ENCODE data around the gene MYO1D. TPM values are rescaled to one million over a fixed set of nuclear protein-coding genes. Genes with fewer than 3 reads are reported as not detected.
"Not testable (repeated sequence)": the region's sequence is repeated elsewhere in the genome, so short reads cannot be mapped to it uniquely, and the experiment has no call there.

MYO1D gene
- total RNA-seq = 28.3 and 46.9 TPM in 2 replicates

GRCh38 chr17:32876417-32877163 is at the start of gene MYO1D:
Gene MYO1D, minus strand, starts transcription at chr17:32877124. Its CDS starts 252 bp downstream, at chr17:32876872.
- DNase-seq (ENCODE audit: low read depth) = no peak

DNA sequence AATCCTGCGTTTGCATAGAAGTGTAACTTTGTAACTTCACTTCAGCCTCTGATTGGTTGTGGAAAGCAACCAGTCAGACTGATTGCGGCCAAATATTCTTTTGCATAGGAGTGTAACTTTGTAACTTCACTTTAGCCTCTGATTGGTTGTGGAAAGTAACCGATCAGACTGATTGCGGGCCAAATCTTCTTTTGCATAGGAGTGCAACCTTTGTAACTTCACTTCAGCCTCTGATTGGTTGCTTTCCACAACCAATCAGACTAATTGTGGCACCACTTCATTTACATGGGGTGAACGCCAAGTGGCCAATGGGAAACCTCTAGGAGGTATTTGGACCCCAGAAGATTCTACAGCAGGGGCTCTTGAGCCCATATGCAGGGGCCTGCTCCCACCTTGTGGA is 49.3 kb upstream of the MYO1D start:
- DNase-seq (ENCODE audit: low read depth) = no peak

DNA sequence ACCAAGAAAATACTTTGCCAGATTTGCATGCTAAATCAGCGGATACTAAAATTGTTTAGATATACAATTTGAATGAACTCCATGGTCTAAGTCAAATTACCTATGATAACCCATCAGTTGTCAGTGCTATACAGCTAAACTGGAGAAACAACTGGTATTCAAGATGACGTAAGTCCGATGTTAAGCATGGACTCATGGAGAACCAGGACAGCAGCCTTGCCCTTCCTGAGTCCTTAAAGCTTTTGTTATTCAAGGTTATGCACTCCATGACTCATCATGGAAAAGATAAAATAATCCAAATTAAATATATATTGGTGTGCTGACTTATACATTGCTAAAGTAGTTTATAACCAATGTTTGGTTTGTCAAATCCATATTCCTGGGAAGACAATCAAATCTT is 47.0 kb upstream of the MYO1D start:
- DNase-seq (ENCODE audit: low read depth) = not testable (repeated sequence)

DNA sequence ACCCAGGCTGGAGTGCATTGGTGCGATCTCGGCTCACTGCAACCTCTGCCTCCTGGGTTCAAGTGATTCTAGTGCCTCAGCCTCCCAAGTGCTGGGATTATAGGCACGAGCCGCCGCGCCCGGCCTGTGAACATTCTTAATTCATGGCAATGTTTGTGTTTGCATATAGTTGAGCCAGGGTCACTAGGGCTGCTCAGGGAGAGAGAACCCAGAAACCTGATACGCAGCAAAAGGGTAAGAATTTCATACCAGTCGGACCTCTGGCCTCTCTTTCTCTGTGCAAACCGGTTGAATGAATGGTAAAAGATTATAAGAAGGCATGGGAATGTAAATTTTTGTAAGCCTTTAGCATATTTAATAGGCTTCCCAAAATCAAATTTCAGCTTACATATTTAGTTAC is 44.1 kb upstream of the MYO1D start:
- DNase-seq (ENCODE audit: low read depth) = no peak

- DNase-seq (ENCODE audit: low read depth) = no peak
Measured at GRCh38 chr17:32920293-32920692, 43.4 kb upstream of the MYO1D start.

- DNase-seq (ENCODE audit: low read depth) = not testable (repeated sequence)
Measured at GRCh38 chr17:32919876-32920275, 43.0 kb upstream of the MYO1D start.

- DNase-seq (ENCODE audit: low read depth) = no peak
Measured at GRCh38 chr17:32917842-32918241, 40.9 kb upstream of the MYO1D start.

- peak; percentile 27 for DNase-seq (ENCODE audit: low read depth)
Measured at GRCh38 chr17:32917081-32917480, 40.2 kb upstream of the MYO1D start.

DNA sequence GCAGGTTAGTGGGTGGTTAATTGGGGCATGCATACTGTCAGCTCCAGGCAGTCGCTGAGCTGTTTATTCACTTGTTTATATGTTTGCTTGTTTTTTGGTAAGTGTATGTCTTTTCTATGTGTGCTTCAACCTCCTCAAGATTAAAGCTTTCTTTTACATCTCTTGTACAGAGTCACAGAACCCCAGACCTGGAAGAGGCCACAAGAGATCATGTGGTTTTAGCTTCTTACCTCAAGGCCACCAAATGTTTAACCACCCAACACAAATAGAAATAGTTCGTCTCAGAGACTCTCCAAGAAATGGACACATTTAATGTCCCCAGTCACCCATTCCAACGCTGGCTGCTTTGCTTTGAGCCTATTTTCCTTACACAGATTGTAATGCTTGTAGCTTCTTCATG is 39.2 kb upstream of the MYO1D start:
- DNase-seq (ENCODE audit: low read depth) = no peak

- no peak for DNase-seq (ENCODE audit: low read depth)
Measured at GRCh38 chr17:32915245-32915644, 38.3 kb upstream of the MYO1D start.

DNA sequence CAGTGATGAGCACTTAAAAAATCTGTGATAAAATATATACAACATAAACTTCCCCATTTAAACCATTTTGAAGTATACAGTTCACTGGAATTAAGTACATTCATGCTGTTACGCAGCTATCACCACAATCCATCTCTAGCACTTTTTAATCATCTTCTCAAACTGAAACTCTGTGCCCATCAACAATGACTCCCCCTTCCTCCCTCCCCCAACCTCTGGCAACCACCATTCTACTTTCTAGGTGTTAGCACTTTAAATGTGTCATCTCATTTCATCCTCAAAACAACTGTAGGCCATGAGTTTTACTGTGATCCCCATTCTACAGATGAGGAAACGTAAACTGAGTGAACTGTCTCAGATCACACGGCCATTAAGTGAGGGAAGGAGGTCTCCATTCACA is 37.3 kb upstream of the MYO1D start:
- no peak for DNase-seq (ENCODE audit: low read depth)

DNA sequence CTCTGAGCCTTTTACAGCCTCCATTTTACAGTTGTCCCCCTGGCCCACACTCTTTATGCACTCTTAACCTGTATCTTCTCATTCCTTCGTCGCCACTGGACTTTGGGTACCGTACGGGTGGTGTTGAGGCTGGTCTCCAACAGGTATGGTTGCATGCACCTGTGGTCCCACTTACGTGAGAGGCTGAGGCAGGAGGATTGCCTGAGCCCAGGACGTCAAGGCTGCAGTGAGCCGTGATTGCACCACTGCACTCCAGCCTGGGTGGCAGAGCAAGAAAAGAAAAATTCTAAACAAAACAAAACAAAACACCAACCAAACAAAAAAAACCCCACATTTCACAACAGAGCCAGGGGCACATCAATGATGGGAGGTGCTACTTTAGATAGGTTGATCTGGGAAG is 36.7 kb upstream of the MYO1D start:
- DNase-seq (ENCODE audit: low read depth) = no peak

GRCh38 chr17:32912218-32912897 is 35.4 kb upstream of the MYO1D start:
- peak; percentile 76 for DNase-seq (ENCODE audit: low read depth)

DNA sequence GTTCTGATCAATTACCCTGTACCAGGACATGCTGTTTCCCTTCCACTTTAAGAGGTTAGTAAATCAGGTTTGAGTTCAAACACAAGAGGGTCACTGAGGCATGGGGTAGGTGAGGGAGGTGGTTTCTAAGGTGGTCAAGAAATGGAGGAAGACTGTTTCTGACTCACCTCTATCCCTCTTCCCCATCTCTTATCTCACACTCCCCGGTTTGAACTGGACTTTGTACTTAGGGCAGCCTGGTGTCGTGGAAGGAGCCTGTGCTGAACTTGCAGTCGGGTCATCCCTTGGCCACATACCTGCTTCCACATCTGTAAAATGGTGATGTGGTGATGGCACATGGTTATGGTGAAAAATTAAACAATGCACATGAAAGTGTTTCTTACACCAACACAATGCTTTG is 33.8 kb upstream of the MYO1D start:
- DNase-seq (ENCODE audit: low read depth) = no peak

DNA sequence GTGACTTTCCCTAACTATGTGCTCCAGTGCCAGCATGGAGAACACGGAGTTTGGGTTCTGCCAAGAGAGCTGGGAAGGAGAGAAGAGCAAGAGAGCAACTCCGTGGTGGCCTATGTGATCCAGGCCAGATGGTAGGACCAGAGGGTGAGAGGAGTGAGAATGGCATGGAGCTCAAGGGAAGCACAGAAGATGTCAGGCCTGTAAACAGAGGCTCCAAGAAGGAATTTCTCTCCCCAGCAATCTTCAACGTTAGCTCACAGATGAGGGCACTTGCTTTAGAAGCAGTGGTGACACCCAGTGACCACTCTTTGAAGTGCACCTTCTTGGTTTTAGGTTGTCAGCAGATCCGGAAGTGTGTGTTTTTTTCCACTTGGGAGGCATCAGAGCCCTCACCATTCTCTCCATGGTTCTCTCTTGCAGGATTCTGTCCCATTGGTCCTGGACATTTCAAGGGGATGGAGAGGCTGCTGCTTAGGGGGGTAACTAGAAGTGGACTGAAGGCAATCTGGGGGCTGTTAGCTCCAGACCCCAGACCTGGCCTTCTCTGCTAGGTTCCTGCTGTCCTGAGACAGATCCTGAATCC is 33.0 kb upstream of the MYO1D start:
- DNase-seq (ENCODE audit: low read depth) = peak; percentile 89

GRCh38 chr17:32907583-32907982 is 30.7 kb upstream of the MYO1D start:
- peak; percentile 23 for DNase-seq (ENCODE audit: low read depth)

DNA sequence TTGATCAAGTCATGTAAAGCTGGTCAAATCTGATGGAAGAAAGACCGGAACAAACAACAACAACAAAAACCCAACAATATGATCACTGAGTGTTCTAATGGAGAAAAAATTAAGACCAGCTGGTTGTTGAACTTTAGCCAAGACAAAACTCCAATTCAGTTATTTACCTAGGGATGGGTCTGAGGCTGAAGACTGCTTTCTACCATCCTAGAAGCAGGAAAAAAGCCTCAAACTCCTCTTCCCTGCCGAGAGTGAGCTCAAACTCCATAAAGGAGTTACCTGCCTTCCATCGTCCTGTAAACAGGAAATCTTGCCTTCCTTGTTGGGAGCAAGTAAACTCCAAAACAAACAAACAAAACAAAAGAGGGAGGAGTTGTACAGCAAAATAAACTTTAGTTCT is 28.0 kb upstream of the MYO1D start:
- DNase-seq (ENCODE audit: low read depth) = no peak

DNA sequence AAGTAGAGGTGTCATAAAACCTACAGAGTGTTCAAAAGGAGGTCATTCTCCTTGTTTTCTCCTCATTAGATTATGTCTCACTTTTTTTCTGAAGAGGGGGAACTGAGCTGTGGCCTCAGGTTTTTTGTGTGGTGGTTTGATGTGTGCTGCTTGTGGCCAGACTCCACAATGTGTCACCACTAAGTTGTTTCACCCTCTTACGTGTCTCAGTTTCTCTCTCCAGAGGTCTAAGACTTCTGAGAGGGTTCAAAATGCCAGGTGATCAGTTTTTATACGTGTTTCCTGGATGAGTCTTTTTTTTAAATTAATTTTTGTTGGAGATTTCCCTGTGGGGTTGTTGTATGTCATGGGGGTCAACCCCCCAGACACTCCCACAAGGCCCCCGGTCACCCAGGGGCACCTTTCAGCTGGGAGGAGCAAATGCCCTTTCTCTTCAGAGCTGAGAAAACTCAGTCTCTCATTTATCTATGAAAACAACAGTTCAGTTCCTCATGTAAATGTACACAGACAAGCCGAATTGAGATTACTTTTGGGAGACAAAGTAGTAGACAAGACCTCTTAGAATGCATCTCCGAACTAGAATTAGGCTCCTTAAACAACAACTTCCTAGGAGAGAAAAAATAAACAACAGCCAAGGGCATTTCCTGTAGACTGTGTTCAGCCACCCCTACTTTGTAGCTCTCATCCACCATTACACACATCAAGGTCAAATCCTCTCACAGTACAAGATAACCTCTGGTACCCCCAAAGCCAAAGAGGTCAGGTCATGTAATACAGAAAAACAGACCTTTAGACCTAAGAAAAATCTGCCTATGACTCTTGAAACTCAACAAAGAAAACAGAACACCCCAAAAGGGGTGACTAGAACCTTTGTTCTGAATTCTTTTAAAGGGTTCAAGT is 27.1 kb upstream of the MYO1D start:
- no peak for DNase-seq (ENCODE audit: low read depth)

DNA sequence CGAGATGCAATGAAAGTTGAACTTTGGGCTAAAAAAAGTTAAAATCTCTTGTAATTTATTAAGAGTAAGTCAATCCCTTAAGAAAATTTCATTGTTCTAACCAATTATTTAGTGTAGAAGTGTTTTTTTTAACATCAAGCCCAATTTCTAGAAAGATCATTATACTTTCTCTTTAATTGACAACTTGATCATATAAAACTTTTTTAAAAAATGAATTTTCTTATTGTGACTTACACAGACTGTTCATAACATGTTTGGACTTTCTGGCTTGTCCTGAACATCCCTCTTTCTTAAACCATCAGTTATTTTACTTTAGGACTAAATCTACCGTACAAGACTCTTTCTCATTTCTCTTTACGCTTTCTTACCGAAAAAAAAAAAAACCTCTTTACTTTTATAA is 24.8 kb upstream of the MYO1D start:
- DNase-seq (ENCODE audit: low read depth) = no peak

GRCh38 chr17:32899236-32900013 is 22.5 kb upstream of the MYO1D start:
- no peak for DNase-seq (ENCODE audit: low read depth)

DNA sequence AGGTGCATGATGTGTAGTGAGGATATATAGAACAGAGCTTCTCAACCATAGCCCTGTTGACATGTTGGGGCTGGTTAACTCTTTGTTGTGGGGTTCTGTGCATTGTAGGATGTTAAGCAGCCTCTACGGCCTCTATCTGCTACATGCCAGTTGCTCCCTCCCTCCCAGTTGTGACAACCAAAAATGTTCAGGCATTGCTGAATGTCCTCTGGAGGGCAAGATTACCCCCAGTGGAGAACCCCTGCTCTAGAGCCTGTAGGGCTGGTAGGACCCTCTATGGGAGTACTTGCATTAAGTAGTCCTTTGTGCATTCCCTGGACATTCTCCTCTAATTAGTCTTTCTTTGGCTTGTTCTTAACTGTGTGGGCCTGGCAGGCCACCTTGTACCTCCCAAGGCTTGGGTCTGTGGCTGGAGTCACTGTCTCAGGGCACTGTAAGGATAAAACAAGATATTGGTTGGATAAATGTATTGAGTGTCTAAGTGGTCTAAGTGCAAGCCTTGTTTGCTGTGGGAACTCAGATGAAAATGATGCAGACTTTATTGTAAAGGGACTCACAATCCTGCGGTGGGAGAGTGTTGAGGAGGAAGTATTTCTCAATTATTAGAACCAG is 19.8 kb upstream of the MYO1D start:
- no peak for DNase-seq (ENCODE audit: low read depth)

All from renal cortical epithelial cell (primary cell).